Stimulated activated CD4-positive, alpha-beta T cell treated with anti-CD3 and anti-CD28 coated beads, Interleukin-1b, Interleukin-23, amount 100 ng/mL, for 24 hours (primary cell): ENCODE data around the gene TRIP10.
A peak's percentile ranks its signal among the peaks of the same experiment; 100 is the strongest.

Experiments
- DNase-seq, 4 experiments: peaks; one replicate each; pipeline ENCODE4 v3.0.0-alpha.2; 2020; ENCODE audit warnings: low read depth in 4 of 4, low spot score in 1 of 4

TRIP10 gene

GRCh38 chr19:6723738-6724137, 15.7 kb upstream of the TRIP10 start:
- DNase-seq: no peak

GRCh38 chr19:6724631-6725492, 14.6 kb upstream of the TRIP10 start:
- no peak for DNase-seq

- no peak for DNase-seq
Measured at GRCh38 chr19:6725513-6726231, 13.8 kb upstream of the TRIP10 start.

- DNase-seq: no peak
Measured at GRCh38 chr19:6728346-6728745, 11.1 kb upstream of the TRIP10 start.

- no peak for DNase-seq
Measured at GRCh38 chr19:6729573-6730152, 9.8 kb upstream of the TRIP10 start.

DNA sequence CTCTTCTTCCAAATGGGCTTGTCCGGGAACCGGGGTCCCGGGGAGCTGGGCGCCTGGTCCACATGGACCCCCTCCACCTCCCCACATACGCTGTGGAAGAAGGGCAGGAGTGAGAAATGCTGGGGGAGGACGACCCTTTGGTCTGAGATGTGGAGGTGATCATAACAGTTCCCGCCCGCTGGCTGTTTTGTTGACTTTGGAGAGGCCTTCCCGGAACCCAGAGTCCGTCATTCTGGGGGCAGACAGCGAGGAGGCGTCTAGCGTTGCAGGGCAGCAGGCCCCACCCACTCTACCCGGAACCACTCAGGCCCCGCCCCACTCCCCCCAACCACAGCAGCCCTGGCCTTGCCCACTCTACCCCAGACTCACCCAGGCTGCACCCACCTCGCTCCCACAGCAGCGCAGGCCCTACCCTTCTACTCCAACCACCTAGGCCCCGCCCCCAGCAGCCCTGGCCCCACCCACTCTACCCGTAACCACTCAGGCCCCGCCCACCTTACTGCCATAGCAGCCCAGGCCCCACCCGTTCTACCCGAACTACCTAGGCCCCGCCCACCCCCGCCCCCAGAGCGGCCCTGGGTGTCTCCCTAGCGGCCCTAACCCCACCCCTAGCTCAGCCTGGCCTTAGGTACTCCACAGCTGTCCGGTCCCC, 9.2 kb upstream of the TRIP10 start:
- peak in 1 of 4 experiments; percentile 24 for DNase-seq

DNA sequence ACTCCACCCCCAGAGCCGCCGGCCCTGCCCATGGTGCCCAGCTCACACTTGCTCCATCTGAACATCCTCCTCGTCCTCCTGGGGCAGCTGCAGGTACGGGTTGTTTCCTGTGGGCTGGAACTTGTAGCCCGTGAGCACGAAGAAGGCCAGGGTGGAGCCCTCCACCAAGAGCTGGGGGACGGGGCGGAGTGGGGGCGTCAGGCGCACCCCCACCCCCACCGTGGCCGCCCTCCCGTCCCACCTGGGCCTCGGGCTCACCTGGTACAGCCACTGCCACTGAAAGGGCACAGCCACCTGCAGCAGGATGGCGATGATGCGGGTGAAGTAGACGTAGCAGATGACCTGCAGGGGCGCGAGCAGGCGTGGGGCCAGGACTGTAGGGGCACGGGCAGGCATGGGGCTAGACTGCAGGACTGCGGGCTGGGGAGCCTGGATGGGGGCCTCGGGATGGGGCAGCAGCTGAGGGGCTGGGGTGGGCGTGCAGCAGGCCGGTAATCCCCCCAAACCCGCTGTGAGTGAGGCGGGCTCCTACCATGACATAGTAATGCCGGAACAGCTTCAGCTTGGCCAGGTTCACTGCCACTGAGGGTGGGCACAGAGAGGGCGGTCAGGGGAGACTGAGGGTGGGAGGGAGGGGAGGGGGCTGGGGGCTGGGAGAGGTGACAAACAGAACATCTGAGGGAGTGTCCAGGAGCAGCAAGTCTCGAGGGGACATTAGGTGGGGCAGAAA, 8.4 kb upstream of the TRIP10 start:
- DNase-seq: no peak

- DNase-seq: no peak
Measured at GRCh38 chr19:6731822-6732221, 7.7 kb upstream of the TRIP10 start.

- no peak for DNase-seq
Measured at GRCh38 chr19:6732803-6733337, 6.6 kb upstream of the TRIP10 start.

GRCh38 chr19:6733338-6734095, 6.0 kb upstream of the TRIP10 start:
- no peak for DNase-seq

DNA sequence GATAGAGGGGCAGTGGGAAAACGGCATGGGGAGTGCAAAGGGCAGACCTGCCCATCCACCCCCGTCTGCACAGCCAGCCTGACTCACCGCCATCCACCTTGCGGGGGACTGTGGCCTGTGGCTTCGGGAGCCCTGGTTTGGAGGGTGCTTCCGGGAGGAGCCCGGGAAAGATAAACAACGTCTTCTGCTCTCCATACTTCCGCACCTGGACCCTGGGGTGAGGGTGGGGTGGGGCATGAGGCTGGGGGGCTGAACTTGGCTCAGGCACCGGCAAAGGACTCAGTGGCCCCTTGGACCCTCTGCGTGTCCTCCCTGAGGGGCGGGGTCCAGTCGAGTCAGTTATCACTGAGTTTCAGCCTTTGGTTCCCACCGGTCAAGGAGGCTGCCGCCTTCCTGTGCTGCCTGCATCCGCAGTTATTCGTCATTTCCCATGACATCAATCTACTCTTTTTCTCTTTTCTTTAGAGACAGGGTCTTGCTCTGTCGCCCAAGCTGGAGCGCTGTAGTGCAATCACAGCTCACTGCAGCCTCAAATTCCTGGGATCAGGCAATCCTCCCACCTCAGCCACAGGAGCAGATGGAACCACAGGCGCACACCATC, 5.3 kb upstream of the TRIP10 start:
- DNase-seq: no peak

- DNase-seq: no peak
Measured at GRCh38 chr19:6735181-6735911, 4.1 kb upstream of the TRIP10 start.

- DNase-seq: peak in 3 of 4 experiments; percentile 43 to 61 (median 50)
Measured at GRCh38 chr19:6736169-6736916, 3.1 kb upstream of the TRIP10 start.

GRCh38 chr19:6736917-6737283, 2.6 kb upstream of the TRIP10 start:
- DNase-seq: no peak

GRCh38 chr19:6737284-6737872, 2.1 kb upstream of the TRIP10 start, which contains the start of gene GPR108:
Gene GPR108, minus strand, starts transcription at chr19:6737580. Its CDS starts 4 bp downstream, at chr19:6737576.
- DNase-seq: peak; percentile 94 to 99 (median 97)

DNA sequence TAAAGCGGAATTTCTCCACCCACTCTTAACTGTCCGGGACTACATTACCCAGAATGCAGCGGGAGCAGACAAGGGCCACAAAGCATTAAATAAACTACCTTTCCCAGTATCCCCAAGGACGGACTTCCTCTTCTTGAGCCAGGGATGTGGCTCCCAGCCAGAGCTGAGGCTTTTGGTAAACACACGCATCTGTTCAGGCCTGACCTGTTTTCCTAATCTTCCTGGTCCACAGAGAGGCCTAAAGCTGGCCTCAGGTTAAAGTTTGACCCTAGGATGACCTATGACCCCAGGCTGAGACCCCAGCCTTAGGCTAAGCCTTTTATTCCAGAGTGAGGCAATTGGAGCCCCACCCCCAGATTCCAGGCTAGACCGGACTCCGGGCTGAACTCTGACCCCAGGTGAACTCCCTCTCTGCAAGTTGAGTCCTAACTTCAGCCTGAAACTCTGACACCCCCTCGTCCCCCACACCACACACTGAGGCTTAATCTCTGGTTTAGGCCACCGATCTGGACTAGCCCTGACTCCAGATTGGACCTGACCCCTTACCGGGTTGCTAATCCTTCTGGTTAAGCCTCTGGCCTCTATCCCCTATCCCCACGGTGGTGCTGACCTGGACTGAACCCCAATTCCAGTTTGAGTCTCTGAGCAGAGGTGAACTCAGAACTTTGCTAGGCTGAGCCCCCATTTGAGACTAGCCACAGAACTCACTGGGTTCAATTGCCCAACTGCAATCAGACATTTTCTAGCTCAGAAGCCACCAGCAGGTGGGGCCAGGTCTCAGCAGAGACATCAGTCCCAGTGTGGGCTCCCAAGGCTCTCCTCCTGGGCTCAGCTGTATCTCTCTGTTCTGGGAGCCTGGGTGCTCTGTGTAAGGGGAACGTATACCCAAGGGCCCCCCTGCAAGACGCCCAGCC, 1.4 kb upstream of the TRIP10 start:
- peak; percentile 43 to 73 (median 55) for DNase-seq
